Medulla oblongata (tissue), 1 donor: ENCODE measurements around the gene DENND4C.
A peak's percentile ranks its signal among the peaks of the same experiment; 100 is the strongest.
"Not testable (repeated sequence)": the region's sequence is repeated elsewhere in the genome, so short reads cannot be mapped to it uniquely, and the experiment has no call there.

Experiments
- DNase-seq: peaks from one replicate; pipeline ENCODE4 v3.0.0-alpha.2; 2015; ENCODE audit errors: extremely low spot score

The DENND4C gene

GRCh38 chr9:19230355-19231125 is at the start of gene DENND4C:
Gene DENND4C, plus strand, starts transcription at chr9:19230693. Its CDS starts 45,482 bp downstream, at chr9:19276175.
- DNase-seq: peak; percentile 90

DNA sequence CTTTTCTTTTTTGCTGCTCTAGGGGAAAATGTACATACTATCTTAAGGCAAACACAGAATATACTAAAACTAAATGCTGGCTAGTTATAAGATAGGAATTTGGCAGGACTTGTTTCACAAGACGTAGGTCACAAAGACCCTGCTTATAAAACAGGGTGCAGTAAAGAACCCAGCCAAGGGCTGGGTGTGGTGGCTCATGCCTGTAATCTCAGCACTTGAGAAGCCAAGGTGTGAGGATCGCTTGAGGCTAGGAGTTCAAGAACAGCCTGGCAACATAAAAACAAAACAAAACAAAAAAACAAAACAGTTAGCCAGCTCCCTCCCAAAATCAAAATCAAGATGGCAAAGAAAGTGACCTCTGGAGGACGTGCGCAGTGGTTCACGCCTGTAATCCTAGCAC is 49.5 kb upstream of the DENND4C start:
- no peak for DNase-seq

DNA sequence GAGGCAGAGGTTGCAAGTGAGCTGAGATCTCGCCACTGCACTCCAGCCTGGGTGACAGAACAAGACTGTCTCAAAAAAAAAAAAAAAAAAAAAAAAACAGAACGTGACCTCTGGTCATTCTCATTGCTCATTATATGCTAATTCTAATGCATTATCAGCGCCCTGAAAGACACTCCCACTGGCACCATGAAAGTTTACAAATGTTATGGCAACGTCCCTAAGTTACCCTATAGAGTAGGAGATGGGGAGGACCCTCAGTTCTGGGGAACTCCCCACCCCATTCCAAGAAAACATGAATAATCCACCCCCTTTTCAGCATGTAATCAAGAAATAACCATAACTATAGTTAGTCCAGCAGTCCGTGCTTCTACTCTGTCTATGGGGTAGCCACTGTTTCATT is 48.9 kb upstream of the DENND4C start:
- no peak for DNase-seq

- peak; percentile 65 for DNase-seq
Observed at GRCh38 chr9:19184144-19184917, 46.2 kb upstream of the DENND4C start.

DNA sequence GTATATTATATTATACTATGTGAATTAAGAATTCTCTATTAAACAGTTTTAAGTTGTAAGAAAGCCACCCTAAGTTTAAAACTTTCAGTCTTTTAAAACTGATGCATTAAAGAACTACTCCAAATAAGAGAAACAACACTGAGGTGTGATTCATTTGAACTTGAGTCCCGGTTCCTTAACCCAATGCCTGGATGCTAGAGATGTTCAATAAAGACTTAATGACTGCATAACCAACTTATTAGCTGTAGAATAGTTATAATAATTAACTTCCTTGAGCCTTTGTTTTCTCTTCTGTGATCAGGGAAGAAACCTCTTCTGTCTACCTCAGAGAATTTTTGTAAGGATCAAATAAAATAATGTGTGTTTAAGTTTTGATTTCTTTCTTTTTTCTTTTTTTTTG is 45.3 kb upstream of the DENND4C start:
- no peak for DNase-seq

- no peak for DNase-seq
Observed at GRCh38 chr9:19186232-19186631, 44.3 kb upstream of the DENND4C start.

DNA sequence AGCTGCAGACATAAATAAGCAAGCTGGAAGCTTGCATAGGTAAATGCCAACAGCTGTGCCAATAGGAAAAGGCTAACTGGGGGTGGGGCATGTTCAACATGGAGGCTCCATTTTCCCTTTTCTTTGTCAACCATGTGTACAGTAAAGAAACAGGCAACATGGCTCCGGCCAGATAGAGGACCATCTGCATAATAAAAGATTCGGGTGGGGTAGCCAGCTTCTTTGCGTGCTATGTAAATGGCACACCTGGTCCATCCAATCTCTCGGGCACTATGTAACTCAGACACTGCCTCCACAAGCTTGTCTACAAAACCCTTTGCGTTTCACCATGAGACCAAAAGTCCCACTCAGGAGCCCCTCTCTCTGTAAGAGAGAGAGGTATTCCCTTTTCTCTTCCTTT is 41.7 kb upstream of the DENND4C start:
- DNase-seq: no peak

DNA sequence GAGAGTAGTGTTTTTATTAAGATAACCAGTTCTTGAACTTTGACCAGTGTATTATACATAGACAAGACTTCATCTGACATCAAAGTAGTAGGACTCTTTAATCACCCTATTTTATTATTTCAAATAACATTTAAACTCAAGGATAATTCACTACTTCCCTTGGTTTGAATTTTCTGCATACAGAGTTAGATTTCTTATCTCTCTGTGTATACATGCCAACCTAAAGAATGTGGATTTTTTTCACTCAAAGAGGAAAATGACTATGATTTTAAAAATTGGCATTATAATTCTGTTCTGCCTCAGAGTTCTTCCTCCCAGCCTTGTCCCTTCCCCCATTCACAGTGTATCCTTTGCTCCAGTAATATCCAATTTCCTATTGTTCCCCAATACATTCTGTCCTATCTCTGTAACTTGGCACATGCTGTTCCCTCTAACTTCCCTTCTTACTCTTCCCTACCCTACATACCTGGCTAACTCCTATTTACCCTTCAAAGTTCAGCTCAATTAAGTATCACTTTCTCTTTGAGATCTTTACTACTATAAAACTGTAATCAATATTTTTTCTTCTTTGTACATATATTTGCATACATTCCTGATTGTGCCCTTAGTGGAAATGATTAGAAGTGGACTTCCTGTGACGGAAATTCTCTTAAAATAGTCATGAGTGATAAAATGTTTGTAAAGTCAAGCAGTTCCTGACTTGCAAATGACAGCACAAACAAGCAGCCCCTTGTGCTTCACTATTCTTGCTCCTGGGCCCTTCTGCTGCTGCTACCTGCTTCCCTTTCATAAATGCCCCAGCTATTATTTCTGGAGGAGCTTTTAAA is 38.1 kb upstream of the DENND4C start:
- no peak for DNase-seq

- no peak for DNase-seq
Observed at GRCh38 chr9:19193029-19193324, 37.5 kb upstream of the DENND4C start.

DNA sequence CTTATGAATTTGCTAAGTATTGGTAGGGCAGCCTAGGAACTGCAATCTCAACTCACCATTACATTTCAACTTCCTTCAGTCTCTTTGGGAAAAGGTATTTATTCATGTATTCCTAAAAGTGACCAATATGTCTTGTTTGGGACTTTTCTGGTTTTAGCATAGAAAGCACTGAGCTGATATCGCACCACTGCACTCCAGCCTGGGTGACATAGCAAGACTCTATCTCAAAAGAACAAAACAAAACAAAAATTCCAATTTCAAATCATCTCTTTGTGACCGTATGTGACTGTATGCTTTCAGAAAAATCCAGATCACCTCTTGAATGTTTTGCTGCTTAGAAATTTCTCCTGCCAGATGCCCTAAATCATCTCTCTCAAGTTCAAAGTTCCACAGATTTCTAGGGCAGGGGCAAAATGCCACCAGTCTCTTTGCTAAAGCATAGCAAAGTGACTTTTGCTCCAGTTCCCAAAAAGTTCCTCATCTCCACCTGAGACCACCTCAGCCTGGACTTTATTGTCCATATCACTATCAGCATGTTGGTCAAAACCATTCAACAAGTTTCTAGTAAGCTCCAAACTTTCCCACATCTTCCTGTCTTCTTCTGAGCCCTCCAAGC is 37.0 kb upstream of the DENND4C start:
- DNase-seq: not testable (repeated sequence)

DNA sequence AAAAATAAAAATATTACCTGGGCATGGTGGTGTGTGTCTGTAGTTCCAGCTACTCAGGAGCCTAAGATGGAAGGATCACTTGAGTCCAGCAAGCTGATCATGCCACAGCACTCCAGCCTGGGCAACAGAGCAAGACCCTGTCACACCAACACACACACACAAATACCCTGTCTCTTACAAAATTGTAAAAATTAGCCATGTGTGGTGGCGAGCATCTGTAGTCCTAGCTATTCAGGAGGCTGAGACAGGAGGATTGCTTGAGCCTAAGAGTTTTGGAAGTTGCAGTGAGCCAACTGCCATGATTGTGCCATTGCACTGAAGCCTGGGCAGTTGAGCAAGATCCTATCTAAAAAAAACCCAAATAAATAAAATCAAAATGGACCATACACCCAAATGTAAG is 32.1 kb upstream of the DENND4C start:
- no peak for DNase-seq

- no peak for DNase-seq
Observed at GRCh38 chr9:19199012-19199411, 31.5 kb upstream of the DENND4C start.

- DNase-seq: no peak
Observed at GRCh38 chr9:19200229-19200628, 30.3 kb upstream of the DENND4C start.

DNA sequence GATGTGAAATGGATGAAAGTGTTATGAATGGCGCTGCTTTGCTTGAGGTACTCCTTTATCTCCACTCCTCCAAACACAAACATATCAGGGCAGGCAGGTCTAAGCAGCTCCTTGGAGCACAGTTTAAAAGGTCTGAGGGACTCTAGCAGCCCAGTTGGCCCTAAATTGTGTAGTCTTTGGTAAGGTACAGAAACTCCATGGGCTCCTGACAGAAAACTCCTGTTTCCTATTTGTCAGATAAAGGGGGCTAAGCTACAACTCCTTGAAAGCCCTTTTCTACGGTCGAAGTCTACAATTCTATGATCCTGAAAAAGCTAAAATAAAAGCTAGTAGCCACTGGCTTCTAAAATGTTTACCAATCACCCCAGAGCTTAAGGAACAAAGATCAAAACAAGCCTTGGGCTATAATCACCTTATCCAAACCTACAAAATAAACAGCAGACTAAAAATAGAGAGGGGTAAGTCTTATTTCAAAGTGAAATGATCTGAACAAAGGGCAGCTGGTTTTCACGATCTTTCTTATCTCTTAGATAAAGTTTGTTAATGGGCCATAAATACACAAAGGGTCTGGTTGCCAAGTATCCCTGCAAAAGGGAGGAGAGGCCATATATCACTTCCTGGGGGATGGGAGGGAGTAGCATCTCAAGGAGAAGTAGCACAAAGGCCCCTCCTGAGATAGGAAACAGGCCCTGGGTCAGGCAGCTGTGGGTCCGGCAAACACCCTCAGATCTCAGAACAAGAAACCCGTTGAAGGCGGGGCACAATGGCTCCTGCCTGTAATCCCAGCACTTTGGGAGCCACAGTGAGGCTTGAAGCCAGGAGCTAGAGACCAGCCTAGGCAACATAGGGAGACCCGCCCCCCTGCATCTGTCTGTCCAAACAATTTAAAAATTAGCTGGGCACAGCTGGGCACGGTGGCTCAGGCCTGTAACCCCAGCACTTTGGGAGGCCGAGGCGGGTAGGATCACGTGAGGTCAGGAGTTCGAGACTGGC is 28.3 kb upstream of the DENND4C start:
- DNase-seq: no peak

GRCh38 chr9:19203058-19203457 is 27.4 kb upstream of the DENND4C start:
- no peak for DNase-seq

DNA sequence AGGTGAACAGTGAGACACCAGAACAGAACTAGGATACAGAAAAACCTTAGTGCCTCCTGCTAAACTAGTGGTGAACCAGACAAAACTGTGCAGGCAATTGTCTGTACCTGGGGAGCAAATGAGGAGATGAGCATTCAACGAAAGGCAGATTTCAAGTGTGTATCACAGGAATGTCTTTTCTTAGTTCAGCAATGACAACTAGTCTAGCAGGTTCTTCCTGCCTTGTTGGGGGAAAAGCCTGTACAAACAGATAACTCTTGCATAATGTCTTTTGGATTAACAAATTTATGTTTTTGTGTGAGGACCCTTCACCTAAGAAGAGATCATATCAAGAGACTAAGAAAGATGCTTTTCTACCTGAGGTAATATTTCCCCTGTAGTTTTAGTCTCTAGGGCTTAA is 21.8 kb upstream of the DENND4C start:
- no peak for DNase-seq

GRCh38 chr9:19209188-19209587 is 21.3 kb upstream of the DENND4C start:
- no peak for DNase-seq

DNA sequence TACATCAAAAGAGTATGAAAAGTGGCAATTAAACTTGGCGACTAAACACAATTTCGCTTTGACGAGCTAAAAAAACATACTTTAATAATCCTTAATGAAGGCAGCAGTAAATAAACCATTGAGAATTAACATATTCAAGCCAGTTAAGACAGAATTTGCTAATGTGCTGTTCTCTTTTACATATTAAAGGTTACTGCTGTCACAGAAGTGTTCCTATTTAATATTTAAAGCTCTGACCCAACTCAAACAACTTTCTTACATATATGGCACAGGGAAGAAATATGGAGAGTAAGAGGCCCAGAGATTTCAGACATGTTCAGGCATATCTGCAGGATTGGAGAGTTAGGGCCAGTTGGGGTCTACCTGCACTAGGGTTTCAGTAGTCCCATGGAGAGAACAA is 16.7 kb upstream of the DENND4C start:
- no peak for DNase-seq

- DNase-seq: no peak
Observed at GRCh38 chr9:19216466-19216865, 14.0 kb upstream of the DENND4C start.

GRCh38 chr9:19221326-19221725 is 9.2 kb upstream of the DENND4C start:
- no peak for DNase-seq

DNA sequence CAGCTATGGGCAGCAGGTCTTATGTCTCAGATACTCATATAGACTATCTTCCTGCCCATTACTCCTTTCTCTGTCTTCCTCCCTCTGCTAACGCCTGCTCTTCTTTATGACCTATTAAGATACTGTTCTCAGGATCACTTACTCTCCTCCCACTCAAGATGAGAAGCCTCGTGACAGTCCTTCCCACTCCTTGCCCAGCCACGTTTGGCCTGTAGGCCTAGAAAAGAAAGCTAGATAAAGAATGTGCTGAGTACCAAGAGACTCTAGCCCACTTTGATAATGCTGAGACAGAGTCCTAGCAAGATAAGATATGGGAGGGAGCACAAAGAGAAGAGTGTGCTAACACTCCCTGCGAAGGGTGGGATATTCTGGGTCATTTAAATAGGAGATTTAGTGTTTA is 6.8 kb upstream of the DENND4C start:
- no peak for DNase-seq
